Hepatic stellate cell (primary cell): ENCODE measurements around the gene COMMD7.

ENCODE experiments used
- DNase-seq: peaks from one replicate; pipeline ENCODE4 v3.0.0; 2011; ENCODE audit warnings: low spot score

COMMD7 gene

GRCh38 chr20:32743237-32744112, at the start of gene COMMD7:
TSS of gene COMMD7 (minus strand) at chr20:32743467. CDS start at chr20:32743391, 76 bp downstream.
- no peak for DNase-seq

DNA sequence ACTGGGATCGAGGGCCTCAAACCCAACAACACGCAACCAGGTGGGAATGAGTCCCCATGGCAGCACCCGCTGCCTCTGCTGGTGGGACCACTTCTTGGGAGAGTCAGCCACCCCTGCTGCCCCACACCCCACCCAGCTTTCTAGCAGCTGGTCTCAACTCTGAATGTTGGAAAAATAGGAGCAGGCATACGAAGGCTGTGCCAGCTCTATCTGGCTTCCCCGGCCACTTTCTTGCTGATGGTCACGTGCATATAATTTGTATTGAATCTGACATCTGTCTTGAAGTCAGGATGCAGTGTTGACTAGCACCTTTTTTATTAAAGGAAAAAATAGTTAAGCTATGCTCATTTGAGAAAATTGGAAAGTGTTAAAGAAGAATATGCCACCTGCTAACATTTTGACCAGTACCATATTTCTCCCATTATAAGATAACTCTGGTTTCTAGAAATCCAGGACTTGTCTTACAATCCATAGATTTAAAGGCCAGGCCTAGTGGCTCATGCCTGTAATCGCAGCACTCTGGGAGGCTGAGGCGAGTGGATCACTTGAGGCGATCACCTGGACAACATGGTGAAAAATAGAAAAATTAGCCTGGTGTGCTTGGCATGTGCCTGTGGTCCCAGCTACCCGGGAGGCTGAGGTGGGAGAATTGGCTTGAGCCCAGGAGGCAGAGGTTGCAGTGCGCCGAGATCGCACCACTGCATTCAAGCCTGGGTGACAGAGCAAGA, 49.6 kb upstream of the COMMD7 start:
- no peak for DNase-seq

GRCh38 chr20:32792316-32792715, 49.0 kb upstream of the COMMD7 start:
- DNase-seq: peak; percentile 55

DNA sequence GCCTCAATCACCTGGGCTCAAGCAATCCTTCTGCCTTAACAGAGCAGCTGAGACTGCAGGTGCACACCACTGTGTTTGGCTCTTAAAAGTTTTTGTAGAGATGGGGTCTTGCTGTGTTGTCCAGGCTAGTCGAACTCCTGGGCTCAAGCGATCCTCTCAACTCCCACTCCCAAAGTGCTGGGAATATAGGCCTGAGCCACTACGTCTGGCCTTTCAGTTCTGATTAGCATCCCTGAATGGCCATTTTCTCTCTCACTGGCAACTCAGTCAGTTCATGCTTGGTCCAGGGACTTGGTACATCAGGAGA, 47.4 kb upstream of the COMMD7 start:
- no peak for DNase-seq

GRCh38 chr20:32789896-32790750, 46.9 kb upstream of the COMMD7 start:
- peak; percentile 89 for DNase-seq

DNA sequence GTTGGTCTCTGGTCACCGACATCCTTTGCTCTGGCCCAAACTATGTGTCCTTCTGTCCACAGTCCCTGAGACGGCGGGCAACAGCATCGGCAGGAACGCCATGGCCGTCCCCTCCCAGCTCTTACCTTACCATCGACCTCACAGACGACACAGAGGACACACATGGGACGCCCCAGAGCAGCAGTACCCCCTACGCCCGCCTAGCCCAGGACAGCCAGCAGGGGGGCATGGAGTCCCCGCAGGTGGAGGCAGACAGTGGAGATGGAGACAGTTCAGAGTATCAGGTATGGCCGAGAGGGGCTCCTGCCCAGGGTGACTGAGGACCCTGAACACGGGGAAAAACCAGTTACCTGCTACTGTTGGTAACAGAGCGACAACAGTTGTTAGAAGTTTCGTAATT, 43.9 kb upstream of the COMMD7 start:
- DNase-seq: no peak

- no peak for DNase-seq
Measured at GRCh38 chr20:32786059-32786760, 42.9 kb upstream of the COMMD7 start.

GRCh38 chr20:32784369-32785080, 41.3 kb upstream of the COMMD7 start:
- no peak for DNase-seq

DNA sequence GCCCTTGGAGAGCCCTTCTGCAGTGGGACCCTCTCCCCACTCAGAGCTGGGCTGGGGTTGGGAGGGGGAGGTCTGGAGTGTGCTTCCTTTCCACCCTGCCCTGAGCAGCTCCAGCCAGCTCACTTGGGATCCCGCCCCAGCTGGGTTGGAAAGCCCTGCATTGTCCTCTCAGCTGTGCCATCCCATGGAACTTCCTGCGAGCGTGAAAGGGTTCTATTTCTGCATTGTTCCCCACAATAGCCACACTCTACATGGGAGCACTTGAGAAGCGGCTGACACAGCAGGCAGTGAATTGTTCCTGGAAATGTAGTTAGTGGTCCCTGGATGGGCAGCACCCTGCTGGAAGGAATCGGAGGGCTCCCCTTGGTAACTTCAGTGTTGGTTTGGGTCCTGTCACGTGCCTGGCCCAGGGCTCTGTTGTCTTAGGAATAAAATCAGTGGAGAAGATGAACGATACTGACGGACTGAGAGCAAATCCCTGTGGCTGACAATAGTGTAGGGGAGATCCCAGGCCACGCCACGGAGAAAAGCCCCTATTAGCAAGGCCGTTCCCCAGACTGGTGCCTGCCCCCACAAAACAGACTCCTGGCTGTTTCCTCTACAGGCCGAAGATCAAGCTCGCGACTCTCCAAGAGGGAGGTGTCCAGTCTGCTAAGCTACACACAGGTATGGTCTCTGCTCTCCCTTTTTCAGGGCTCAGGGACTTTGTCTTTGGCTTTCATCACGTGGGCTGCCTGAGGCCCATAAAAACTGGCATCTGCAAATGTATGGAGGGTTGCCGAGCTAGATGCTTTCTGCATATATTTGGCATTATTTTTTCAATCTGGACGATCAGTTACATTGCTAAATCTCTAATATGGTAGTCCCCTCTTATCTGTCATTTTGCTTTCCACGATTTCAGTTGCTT, 37.7 kb upstream of the COMMD7 start:
- DNase-seq: no peak

DNA sequence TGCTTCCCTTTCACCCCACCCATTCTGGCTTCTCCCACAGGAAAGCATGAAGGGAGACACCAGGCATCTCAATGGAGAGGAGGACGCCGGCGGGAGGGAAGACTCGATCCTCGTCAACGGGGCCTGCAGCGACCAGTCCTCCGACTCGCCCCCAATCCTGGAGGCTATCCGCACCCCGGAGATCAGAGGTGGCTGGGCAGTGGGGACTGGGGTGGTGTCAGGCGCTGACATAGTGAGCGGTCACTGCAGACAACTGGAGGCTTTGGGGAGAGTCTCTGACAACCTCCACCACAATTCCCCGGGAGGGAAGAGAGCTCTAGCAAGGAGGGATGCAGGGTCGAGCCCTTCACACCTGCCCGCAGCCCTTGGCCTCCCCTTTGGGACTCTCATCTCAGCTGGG, 37.0 kb upstream of the COMMD7 start:
- no peak for DNase-seq

DNA sequence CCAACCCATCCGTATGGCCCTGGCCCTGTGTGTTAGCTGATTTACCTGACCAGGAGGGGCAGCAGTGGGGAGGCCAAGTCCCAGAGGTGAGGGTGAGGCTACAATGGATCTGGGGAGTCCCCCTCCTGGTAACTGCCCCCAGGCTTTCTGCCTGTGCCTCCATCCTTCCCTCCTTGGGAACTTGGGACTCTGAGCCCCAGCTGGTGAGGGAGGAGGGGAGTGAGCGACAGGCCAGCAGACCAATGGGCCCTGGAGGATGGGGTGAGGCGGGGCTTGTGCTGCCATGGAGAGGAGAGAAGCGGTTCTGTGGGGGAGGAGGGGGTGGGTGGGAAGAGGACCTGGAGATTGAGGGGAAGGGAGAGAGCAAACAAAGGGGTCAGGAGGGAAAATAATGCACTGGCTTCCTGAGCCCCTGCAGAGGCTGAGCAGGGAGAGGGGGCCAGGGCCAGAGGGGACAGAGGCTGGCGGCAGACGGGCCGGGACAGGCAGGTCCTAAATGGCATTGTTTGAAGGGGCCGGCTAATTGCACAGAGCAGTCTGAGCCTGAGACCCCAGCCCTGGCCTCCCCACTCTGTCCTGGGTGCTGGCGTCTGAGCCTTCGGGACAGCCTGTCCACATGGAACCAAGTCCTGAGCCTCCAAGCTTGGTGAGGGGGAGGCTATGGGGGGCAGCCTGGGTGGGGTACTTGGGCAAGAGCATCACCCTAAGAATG, 36.4 kb upstream of the COMMD7 start:
- DNase-seq: peak; percentile 26

DNA sequence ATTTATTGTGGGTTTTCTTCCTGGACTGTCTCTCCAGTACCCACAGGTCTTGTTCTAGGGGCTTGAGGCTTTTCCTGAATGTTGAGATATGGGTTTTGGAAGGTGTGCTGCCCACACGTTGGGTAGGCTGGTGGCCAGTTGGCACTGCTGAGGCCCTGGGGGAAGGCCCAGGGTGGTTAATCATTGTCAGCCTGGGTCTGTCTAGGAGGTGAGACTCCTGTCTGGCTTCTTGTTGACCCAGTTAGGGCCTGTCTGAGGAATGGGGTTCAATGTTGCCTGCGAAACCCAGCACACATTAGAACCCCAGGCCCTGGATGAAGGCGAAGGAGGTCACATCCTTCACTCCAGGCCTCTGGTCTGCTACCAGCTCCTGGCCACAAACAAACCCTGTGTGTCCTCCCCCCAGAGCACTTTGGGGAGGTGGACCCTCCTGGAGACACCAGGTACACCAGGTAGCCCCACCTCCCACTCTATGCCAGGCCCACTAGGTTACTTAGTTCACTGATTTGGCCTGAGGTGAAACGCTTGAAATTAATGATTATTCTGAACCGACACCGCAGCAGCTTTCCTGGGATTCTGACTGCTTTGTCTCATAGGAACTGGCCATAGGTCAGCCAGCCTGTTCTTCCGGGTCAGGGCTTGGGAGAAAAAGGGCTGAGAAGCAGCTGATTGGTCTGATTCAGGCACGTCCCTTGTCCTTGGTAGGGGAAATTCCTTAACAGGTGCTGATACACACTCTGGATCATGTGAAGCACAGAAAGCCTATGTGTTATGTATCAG, 34.1 kb upstream of the COMMD7 start:
- no peak for DNase-seq

DNA sequence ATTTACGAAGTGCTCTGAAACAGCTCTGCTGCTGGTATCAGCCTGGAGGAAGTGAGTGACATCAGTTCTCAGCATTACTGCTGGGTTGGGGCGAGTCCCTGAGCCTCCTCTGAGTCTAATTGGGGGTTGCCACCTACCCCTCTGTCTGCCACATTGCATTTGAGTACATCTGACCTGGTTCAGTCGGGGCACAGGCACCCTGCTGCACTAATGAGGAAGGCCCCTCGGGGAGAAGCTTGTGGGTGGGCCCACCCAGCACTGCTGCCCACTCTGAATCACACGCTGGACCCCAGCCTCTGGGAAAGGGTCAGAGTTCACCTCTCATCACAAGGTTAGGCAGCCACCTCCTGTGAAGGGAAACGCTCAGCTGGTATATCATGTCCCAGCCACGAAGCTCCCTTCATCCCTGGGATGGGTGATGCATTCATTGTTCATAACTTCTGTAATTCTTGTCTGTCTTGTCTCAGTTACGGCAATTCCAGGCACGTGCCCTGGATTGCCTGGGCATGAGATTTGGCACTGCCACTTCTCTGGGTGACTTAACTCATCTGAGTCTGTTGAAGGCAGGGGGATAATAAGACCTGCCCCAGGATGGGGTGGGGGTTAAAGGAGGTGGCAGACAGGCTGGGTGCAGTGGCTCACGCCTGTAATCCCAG, 32.2 kb upstream of the COMMD7 start:
- DNase-seq: no peak

DNA sequence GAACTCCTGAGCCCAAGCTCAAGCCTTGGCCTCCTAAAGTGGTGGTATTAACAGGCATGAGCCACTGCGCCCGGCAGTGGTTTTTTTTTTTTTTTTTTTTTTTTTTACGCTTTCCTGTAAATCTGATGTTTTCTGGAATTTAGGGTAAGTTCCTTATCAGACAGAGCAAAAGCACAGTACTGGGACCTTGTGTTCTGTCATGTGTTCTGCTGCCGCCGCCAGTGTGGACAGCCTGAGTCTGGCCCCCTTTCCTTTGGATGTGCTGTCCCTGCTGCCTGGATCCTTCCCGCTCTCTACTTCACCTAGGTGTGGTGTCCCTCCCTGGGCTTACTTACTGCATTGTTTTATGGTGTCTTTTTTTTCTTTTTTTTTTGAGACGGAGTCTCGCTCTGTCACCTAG, 30.6 kb upstream of the COMMD7 start:
- no peak for DNase-seq

- no peak for DNase-seq
Measured at GRCh38 chr20:32773223-32773622, 30.0 kb upstream of the COMMD7 start.

- DNase-seq: no peak
Measured at GRCh38 chr20:32772046-32772445, 28.8 kb upstream of the COMMD7 start.

GRCh38 chr20:32767418-32768198, 24.3 kb upstream of the COMMD7 start:
- no peak for DNase-seq
